Epithelial cell of esophagus (primary cell): ENCODE data around the gene MFAP3.

Experiments
- DNase-seq: peaks from one replicate; pipeline ENCODE4 v3.0.0; 2010; ENCODE audit warnings: low read depth
- H3K4me3 ChIP-seq: 2 replicates; pipeline ENCODE4 v1.5.1; 2011; ENCODE audit warnings: mild to moderate bottlenecking, low read length, control low read depth
- CTCF ChIP-seq: IDR thresholded peaks from 2 replicates; pipeline ENCODE4 v1.5.1; 2011; ENCODE audit warnings: low read depth, mild to moderate bottlenecking, low read length, control low read depth, inconsistent platforms; ENCODE audit not compliant: insufficient read depth; ENCODE audit errors: missing control alignments

The MFAP3 gene

GRCh38 chr5:154038707-154039457 is at the start of gene MFAP3, which contains the start of gene FAM114A2:
MFAP3 (plus strand) TSS chr5:154038967; CDS start chr5:154049723, 10,756 bp downstream.
FAM114A2 (minus strand) TSS chr5:154038910; CDS start chr5:154034953, 3,957 bp downstream.
- H3K4me3 ChIP-seq = peak within 1 kb of the TSS; percentile 88
- TF ChIP-seq CTCF = no peak

GRCh38 chr5:153991168-153991567 is 47.6 kb upstream of the MFAP3 start:
- TF ChIP-seq CTCF = no peak
- no peak overlapping the region for H3K4me3 ChIP-seq
- DNase-seq = peak; percentile 70

More at GRCh38 chr5:154038707-154039457, at the start of gene MFAP3, which contains the start of gene FAM114A2:
- DNase-seq = peak; percentile 94

- peak; percentile 52 for DNase-seq
- H3K4me3 ChIP-seq = no peak overlapping the region
- TF ChIP-seq CTCF = no peak
Observed at GRCh38 chr5:153998010-153998409, 40.8 kb upstream of the MFAP3 start.

- no peak for TF ChIP-seq CTCF
- H3K4me3 ChIP-seq = no peak overlapping the region
- DNase-seq = no peak
Observed at GRCh38 chr5:153998768-153999167, 40.0 kb upstream of the MFAP3 start.

GRCh38 chr5:153999995-154000394 is 38.8 kb upstream of the MFAP3 start:
- no peak for TF ChIP-seq CTCF
- no peak for DNase-seq
- H3K4me3 ChIP-seq = no peak overlapping the region

GRCh38 chr5:154000703-154001102 is 38.1 kb upstream of the MFAP3 start:
- DNase-seq = no peak
- TF ChIP-seq CTCF = no peak
- no peak overlapping the region for H3K4me3 ChIP-seq

- no peak for DNase-seq
- TF ChIP-seq CTCF = no peak
- no peak overlapping the region for H3K4me3 ChIP-seq
Observed at GRCh38 chr5:154002093-154002492, 36.7 kb upstream of the MFAP3 start.
